ENCODE data around the gene MRPS2. TPM values are rescaled to one million over a fixed set of nuclear protein-coding genes. Genes with fewer than 3 reads are reported as not detected.

MRPS2 gene
- total and polyA plus RNA-seq, 2 donors (not counting 3 experiments of a cell fraction or from before 2014, with no cell fraction given): 50.8 to 231 TPM

DNA sequence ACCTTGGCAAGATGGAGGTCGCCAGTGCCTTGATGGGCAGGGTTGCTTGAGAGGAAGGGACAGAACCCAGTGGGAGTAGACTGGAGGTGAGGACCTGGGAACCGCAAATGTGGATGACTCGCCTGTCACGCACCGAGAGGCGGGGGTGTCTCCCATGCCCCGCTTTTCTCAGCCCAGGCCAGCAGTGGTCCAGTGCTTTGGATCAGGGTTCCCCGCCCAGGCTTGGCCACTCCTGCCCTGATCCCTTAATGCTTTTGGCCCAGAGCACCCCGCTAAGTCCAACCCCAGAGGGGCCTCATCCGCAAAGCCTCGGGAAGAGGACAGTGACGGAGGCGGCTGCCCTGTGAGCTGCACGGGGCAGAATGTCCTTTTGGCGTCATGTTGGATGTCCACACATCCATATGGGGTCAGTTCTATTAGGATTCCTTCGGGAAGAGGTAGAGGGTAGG is 2.4 kb downstream of the MRPS2 start:
- CTCF ChIA-PET: no interaction called here
- no TSS peak for BruUV-seq (replicated peaks)

GRCh38 chr9:135503371-135504261 is 3.1 kb downstream of the MRPS2 start:
- H3K36me3 ChIP-seq (ENCODE audit: control insufficient read depth in 2 of 2, extremely low read depth in 1 of 2, insufficient read depth in 2 of 2, low read length in 2 of 2): peaks cover 2 to 28% of the 10 kb centered on the region in 2 experiments
- peaks cover 21% of the 10 kb centered on the region for H3K79me2 ChIP-seq (ENCODE audit: control insufficient read depth, insufficient read depth, low read length)
- BruUV-seq (replicated peaks): no TSS peak
- POLR2A ChIA-PET: no interaction called here
- FAIRE-seq (no peak), DNase-seq (ENCODE audit: low read depth, low spot score) (no peak)
- H3K4me1 ChIP-seq (ENCODE audit: control insufficient read depth, extremely low read depth, insufficient read depth, low read length): peaks cover 14% of the 10 kb centered on the region
- no peak overlapping the region for H2AFZ ChIP-seq (ENCODE audit: low read depth, low read length)
- H3K9me3 ChIP-seq (replicated peaks; ENCODE audit: control insufficient read depth, insufficient read depth, low read length): no peaks in the 10 kb centered on the region
- H3K9ac ChIP-seq (replicated peaks; ENCODE audit: extremely low read depth, insufficient read depth, low read length): no peak overlapping the region
- no peaks in the 10 kb centered on the region for H3K27me3 ChIP-seq (ENCODE audit: control insufficient read depth in 2 of 2, insufficient read depth in 2 of 2, low read length in 2 of 2)
- H3K4me3 ChIP-seq (replicated peaks in 1 of 3; ENCODE audit: insufficient read depth in 1 of 3, low read depth in 1 of 3, low read length in 3 of 3): no peak overlapping the region
- H3K9me1 ChIP-seq (replicated peaks; ENCODE audit: control insufficient read depth, extremely low read depth, insufficient read depth, low read length): no peaks in the 10 kb centered on the region
- no peak overlapping the region for H3K4me2 ChIP-seq (ENCODE audit: insufficient read depth, low read length)
- CTCF ChIA-PET: interaction anchor here (1.1 to 1.4 kb wide), 6 partner anchors 19 to 98 kb away, joined by 3 to 6 read pairs (median 4); no protein-coding TSS in a partner anchor
- intact Hi-C loops (cut with micrococcal nuclease) (loop anchor here (1.0 to 5.0 kb wide), 2 partner anchors 13 to 99 kb away; no protein-coding TSS in a partner anchor), dilution Hi-C loops (cut with MboI; ENCODE audit: extremely low pct_ligation_motif_present, low sequenced_read_pairs) (no loop called here)
- TF ChIP-seq, protein P1, sequence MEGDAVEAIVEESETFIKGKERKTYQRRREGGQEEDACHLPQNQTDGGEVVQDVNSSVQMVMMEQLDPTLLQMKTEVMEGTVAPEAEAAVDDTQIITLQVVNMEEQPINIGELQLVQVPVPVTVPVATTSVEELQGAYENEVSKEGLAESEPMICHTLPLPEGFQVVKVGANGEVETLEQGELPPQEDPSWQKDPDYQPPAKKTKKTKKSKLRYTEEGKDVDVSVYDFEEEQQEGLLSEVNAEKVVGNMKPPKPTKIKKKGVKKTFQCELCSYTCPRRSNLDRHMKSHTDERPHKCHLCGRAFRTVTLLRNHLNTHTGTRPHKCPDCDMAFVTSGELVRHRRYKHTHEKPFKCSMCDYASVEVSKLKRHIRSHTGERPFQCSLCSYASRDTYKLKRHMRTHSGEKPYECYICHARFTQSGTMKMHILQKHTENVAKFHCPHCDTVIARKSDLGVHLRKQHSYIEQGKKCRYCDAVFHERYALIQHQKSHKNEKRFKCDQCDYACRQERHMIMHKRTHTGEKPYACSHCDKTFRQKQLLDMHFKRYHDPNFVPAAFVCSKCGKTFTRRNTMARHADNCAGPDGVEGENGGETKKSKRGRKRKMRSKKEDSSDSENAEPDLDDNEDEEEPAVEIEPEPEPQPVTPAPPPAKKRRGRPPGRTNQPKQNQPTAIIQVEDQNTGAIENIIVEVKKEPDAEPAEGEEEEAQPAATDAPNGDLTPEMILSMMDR (IDR thresholded peaks at IDR 0.05; ENCODE audit: extremely low read depth in 1 of 2, insufficient read depth in 1 of 2, low read depth in 1 of 2, low read length in 2 of 2): no peak
- TF ChIP-seq EZH2 (IDR thresholded peaks at IDR 0.05; ENCODE audit: borderline replicate concordance, low read depth, low read length, severe bottlenecking): no peak
- TF ChIP-seq POLR2A (IDR thresholded peaks at IDR 0.05; ENCODE audit: low read depth, low read length): no peak
- no peak for TF ChIP-seq JUN (IDR thresholded peaks at IDR 0.05; ENCODE audit: borderline replicate concordance, insufficient read depth, insufficient read length, low read depth)
- no peak for TF ChIP-seq POLR2AphosphoS5 (IDR thresholded peaks at IDR 0.05; ENCODE audit: insufficient read depth, low read depth, low read length)
- no peaks in the 10 kb centered on the region for H4K20me1 ChIP-seq (replicated peaks; ENCODE audit: control insufficient read depth, extremely low read depth, insufficient read depth, low read length)
- no peak overlapping the region for H3K27ac ChIP-seq (ENCODE audit: insufficient read depth, low read depth, low read length)

More for the DNA sequence above, 2.4 kb downstream of the MRPS2 start:
- H3K36me3 ChIP-seq (ENCODE audit: control insufficient read depth in 2 of 2, extremely low read depth in 1 of 2, insufficient read depth in 2 of 2, low read length in 2 of 2): peaks cover 2 to 28% of the 10 kb centered on the region in 2 experiments
- peaks cover 21% of the 10 kb centered on the region for H3K79me2 ChIP-seq (ENCODE audit: control insufficient read depth, insufficient read depth, low read length)
- H3K9me3 ChIP-seq (replicated peaks; ENCODE audit: control insufficient read depth, insufficient read depth, low read length): no peaks in the 10 kb centered on the region
- no peaks in the 10 kb centered on the region for H4K20me1 ChIP-seq (replicated peaks; ENCODE audit: control insufficient read depth, extremely low read depth, insufficient read depth, low read length)
- dilution Hi-C loops (cut with MboI; ENCODE audit: extremely low pct_ligation_motif_present, low sequenced_read_pairs) (no loop called here), intact Hi-C loops (cut with micrococcal nuclease) (loop anchor here (5.0 kb wide), 1 partner anchor 99 kb away; no protein-coding TSS in a partner anchor)
- no peaks in the 10 kb centered on the region for H3K27me3 ChIP-seq (ENCODE audit: control insufficient read depth in 2 of 2, insufficient read depth in 2 of 2, low read length in 2 of 2)
- DNase-seq (ENCODE audit: low read depth, low spot score) (no peak), FAIRE-seq (no peak)
- TF ChIP-seq FOS (IDR thresholded peaks at IDR 0.05; ENCODE audit: borderline replicate concordance, insufficient read depth, low read length): no peak
- no peak overlapping the region for H3K27ac ChIP-seq (ENCODE audit: insufficient read depth, low read depth, low read length)
- no peak overlapping the region for H2AFZ ChIP-seq (ENCODE audit: low read depth, low read length)
- POLR2A ChIA-PET: no interaction called here
- peaks cover 14% of the 10 kb centered on the region for H3K4me1 ChIP-seq (ENCODE audit: control insufficient read depth, extremely low read depth, insufficient read depth, low read length)
- H3K9ac ChIP-seq (replicated peaks; ENCODE audit: extremely low read depth, insufficient read depth, low read length): no peak overlapping the region
- H3K9me1 ChIP-seq (replicated peaks; ENCODE audit: control insufficient read depth, extremely low read depth, insufficient read depth, low read length): no peaks in the 10 kb centered on the region
- H3K4me3 ChIP-seq (replicated peaks in 1 of 3; ENCODE audit: insufficient read depth in 1 of 3, low read depth in 1 of 3, low read length in 3 of 3): no peak overlapping the region
- H3K4me2 ChIP-seq (ENCODE audit: insufficient read depth, low read length): no peak overlapping the region

Measured in endothelial cell of umbilical vein (primary cell).